Lower leg skin (tissue), 3 donors: ENCODE results near the gene MRPL41.

Experiments used
- CTCF ChIP-seq, 3 donors: fragments of 450-650 bp; IDR thresholded peaks; one replicate each; pipeline ENCODE4 v1.5.1; 2016; ENCODE audit warnings: antibody characterized with exemption in 3 of 3, mild to moderate bottlenecking in 3 of 3, moderate library complexity in 2 of 3
- POLR2A ChIP-seq, 2 donors: fragments of 450-650 bp; IDR thresholded peaks; one replicate each; pipeline ENCODE4 v1.6.1; 2016 to 2017; ENCODE audit warnings: antibody characterized with exemption in 2 of 2, mild to moderate bottlenecking in 1 of 2, moderate library complexity in 1 of 2

- peak in 1 of 3 donors; percentile 55 for TF ChIP-seq CTCF (IDR thresholded peaks at IDR 0.05)
- no peak for TF ChIP-seq POLR2A (IDR thresholded peaks at IDR 0.05)
Measured at GRCh38 chr9:137551264-137552021, at the start of gene MRPL41.
